Stimulated activated CD4-positive, alpha-beta T cell treated with anti-CD3 and anti-CD28 coated beads, Interleukin-2, amount 100 ng/mL, for 4 hours (primary cell): ENCODE results near the gene MAT1A.
"Not testable (repeated sequence)": the region's sequence is repeated elsewhere in the genome, so short reads cannot be mapped to it uniquely, and the experiment has no call there.

Experiments used
- DNase-seq: peaks from one replicate; pipeline ENCODE4 v3.0.0-alpha.2; 2020; ENCODE audit warnings: low read depth

The MAT1A gene

DNA sequence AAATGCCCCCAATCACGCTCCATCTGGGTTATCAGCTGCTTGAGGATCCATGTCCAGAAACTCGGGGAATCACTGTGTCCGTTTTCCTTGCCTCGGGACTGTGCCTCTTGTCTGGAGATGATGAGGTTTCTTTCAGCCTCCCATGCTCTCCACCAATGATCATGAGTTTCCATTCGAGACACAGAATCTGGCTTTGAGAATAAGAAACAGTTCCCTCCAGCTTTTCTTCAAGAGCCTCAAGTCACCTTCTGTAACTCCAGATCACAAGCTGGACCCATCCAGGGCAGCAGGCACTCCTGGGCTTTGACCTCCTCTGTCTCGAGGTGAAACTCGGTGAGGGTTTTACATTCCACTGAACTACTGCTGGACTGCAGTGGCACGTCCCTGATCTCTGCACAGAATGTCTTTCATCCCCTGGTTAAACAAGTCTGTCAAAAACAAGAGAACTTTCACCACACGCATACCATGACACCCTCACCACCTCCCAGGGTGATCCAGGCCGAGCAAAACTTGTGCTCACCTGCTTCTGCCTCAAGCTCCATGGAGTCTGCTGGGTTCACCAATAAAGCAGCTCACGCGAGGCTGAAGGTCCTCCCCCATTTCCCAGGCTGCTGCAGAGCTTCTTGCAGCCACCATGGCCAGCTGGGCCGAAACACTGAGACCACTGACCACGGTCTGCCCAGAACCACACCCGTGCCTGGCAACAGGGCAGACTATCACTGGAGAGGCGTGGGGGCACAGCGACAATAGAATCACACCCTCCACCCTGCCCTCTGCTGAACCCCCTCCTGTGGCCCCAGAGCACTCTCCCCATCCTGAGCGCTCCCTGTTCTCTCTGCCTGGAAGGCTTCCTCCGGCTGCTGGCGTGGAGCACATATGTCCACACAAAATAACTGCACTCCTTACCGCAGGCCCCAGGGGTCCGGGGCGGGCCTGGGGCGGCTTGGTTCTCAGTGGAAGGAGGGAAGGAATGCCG is 25.1 kb downstream of the MAT1A start:
- DNase-seq = no peak

DNA sequence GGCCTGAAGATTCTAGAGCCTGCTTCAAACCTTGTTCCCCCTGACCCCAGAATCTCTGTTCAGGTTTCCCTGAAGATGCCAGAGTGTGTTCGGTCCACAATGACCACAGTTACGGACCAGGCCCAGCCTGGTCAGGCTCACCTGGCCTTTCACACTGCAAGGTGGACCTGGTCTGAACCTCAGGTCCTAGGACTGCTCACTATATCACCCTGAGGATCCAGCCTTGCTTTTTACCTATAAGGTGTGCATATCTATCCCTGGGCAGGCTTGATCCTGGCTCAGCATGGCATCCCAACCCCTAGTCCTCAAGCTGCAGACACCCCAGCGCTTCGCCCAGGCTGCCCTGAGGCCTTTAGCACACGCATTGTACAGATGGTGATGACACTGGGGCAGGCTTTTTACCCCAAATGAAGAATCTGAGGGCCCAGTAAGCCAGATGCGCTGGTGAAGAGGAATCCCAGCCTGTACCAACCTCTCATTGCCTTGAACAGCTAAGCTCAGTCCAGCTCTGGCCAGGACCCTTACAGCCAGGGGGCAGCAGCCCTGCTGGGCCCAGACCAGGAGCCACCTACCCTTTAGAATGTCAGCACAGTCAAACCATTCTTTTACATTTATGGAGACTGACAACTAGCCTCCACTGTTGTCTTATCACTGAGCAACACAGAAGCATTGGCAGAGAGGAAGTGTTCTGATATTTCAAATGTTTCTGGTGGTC is 28.0 kb downstream of the MAT1A start:
- no peak for DNase-seq

GRCh38 chr10:80260295-80261243 is 28.9 kb downstream of the MAT1A start:
- DNase-seq = no peak

- no peak for DNase-seq
Measured at GRCh38 chr10:80259405-80259871, 30.0 kb downstream of the MAT1A start.

GRCh38 chr10:80256798-80257197 is 32.7 kb downstream of the MAT1A start:
- not testable (repeated sequence) for DNase-seq

DNA sequence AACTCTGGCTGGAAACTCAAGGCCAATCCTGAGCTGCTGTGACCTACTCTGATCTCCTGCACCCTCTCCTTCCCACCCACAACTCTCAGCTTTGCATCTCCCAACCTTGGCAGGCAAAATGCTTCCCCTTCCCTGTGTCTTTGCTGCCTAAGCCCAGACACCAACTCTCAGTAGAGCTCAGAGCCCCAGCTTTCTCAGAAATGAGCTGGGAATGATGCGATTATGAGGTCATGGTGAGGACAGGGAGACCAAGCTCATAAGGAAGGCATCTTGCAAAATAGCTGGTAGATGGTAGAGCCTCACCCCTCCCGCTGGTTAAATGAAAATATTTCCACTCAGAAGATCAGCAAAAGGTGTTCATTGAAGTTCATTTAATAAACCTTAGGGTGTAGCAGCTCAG is 34.7 kb downstream of the MAT1A start:
- DNase-seq = not testable (repeated sequence)

DNA sequence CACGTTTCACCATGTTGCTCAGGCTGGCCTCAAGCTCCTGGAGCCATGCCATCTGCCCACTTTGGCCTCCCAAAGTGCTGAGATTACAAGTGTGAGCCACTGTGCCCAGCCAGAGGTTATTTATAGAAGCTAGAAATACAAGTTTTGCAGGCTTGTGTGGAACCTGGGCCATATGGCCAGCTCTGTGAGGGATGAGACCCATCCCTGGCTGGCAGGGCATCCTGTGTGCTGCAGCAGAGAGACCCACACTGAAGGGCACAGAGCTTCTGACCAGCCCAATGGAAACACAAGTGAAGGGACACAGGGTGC is 35.5 kb downstream of the MAT1A start:
- DNase-seq = not testable (repeated sequence)

DNA sequence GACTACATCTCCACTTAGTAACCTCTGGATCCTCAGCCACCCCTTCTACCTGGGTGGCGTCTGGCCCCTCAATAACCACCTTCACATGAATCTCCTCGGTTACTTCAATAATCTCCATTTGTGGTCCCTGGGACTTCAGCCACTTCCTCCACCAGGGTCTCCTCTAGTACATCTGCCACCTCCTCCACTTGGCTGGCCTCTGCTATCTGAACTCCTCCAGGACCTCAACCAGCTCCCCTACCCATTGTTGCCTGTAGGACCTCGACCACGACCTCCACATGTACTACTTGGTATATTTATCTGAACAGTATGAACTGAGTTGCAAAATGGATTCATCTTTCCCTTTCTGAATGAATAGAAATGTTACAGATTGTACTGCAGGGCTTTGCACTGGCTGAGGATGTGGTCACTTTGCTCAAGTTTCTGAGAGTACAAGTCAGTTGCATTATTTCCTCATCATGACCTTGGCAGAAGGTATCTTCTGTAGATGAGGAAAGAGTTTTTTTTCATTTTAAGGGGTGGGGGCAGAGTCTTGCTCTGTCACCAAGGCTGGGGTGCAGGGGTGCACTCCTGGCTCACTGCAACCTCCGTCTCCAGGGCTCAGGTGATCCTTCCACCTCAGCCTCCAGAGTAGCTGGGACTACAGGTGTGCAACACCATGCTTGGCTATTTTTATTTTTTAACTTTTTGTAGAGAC is 36.0 kb downstream of the MAT1A start:
- no peak for DNase-seq

DNA sequence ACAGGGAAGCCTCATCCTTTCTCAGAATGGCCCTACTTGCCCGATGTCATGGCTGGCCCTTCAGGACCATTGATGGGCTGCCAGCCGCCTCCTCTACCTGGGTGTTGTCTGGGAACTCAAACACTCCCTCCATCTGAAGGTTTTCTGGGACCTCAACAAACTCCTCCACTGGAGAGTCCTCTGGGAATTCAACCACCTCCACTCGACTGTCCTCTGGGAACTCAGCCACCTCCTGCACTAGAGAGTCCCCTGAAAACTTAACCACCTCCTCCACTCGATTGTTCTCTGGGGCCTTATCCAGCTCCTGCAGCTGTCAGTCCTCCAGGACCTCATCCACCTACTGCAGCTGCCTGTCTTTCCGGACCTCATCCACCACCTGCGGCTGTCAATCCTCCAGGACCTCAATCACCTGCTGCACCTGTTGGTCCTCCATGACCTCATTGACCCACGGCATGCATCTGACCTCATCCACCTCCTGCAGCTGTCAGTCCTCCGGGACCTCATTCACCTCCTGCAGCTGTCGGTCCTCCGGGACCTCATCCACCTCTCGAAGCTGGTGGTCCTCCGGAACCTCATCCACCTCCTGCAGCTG is 37.1 kb downstream of the MAT1A start:
- no peak for DNase-seq

- DNase-seq = not testable (repeated sequence)
Measured at GRCh38 chr10:80251703-80252280, 37.7 kb downstream of the MAT1A start.

GRCh38 chr10:80250399-80250798 is 39.1 kb downstream of the MAT1A start:
- DNase-seq = not testable (repeated sequence)

DNA sequence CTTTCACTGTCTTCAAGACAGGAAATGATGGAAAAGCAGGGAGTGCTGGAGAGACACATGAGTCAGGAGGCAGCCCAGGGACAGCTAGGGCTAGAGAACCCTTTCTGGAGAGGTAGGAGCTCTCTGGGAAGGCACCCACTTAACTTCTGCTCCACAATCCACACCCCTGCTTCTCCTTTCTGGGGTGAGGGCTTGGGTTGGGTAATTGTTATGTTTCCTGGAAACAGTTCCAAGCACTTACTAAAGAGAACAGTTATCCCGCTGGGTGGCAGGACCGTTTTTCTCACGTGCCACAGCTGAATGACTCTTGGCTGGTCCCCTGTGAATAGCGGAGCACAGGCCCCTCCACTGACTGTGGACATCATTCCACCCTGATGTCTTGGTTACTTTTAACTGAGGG is 39.6 kb downstream of the MAT1A start:
- DNase-seq = not testable (repeated sequence)

DNA sequence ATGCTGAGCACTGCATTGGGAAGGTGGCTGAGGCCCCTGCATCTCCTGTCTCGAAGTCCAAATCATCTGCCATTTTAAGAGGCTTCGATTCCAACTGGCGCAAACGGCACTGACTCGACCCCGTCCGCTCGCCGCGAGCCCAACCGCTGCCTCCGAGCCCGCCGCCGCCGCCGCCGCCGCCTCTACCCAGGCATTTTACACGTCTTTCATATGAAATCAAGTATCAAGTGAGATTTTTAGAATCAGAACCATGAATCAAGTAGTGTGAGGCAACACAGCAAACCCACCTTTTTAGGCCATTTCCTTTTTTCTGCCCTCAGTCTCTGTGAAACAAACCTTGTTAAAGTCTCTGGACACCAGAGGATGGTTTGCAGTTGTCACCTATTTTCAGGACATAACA is 41.8 kb downstream of the MAT1A start:
- DNase-seq = not testable (repeated sequence)

DNA sequence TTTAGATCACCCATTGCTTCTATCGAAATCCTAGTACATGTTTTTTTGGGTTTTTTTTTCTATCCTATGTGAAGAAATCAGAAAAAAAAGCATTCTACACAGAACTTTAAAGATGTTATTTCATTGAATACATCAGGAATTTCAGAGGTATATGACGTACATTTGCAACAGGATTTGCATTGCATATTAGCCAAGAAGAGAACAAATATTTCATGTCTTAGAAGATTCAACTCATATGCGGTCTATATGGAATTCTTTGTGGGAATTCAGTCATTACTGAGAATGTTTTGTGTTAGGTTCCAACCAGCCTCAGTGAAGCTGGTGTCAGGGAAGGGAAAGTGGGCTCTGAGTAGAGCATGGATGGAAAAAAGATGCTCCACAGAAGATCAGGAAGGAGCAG is 45.1 kb downstream of the MAT1A start:
- DNase-seq = not testable (repeated sequence)

GRCh38 chr10:80242341-80242740 is 47.1 kb downstream of the MAT1A start:
- DNase-seq = not testable (repeated sequence)

- DNase-seq = not testable (repeated sequence)
Measured at GRCh38 chr10:80236457-80236856, 53.0 kb downstream of the MAT1A start.

GRCh38 chr10:80234331-80235235 is 54.9 kb downstream of the MAT1A start:
- not testable (repeated sequence) for DNase-seq

DNA sequence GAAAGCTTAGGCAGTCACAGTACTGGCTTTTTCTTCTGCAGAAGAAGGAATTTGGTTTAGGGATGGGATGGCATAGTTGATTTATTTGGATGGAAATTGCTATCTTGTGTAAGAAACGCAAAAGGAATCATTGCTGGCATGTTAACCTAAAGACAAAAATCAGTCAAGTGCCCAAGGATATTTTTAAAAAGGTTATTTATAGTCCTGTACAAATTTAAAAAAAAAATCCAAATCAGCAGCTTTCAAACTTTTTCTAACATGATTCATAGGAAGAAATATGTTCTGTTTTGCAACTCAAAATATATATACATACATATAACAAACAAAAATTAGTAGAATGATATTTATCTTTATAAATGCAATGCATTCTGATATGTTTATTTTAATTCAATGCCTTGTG is 55.6 kb downstream of the MAT1A start:
- not testable (repeated sequence) for DNase-seq

- not testable (repeated sequence) for DNase-seq
Measured at GRCh38 chr10:80226723-80227122, 62.7 kb downstream of the MAT1A start.
